Activated naive CD8-positive, alpha-beta T cell (primary cell): Measurements from ENCODE around the gene CLIC3.

Source experiments
- H3K27ac Mint-ChIP-seq: one replicate; pipeline ENCODE4 v1.8.0; 2021; ENCODE audit warnings: mixed read lengths
- H3K27me3 Mint-ChIP-seq: one replicate; pipeline ENCODE4 v1.8.0; 2021; ENCODE audit warnings: mixed read lengths
- H3K36me3 Mint-ChIP-seq: one replicate; pipeline ENCODE4 v1.8.0; 2021; ENCODE audit warnings: mixed read lengths
- H3K4me1 Mint-ChIP-seq: one replicate; pipeline ENCODE4 v1.8.0; 2021; ENCODE audit warnings: low read depth, mixed read lengths
- H3K4me3 Mint-ChIP-seq: one replicate; pipeline ENCODE4 v1.8.0; 2021; ENCODE audit warnings: mild to moderate bottlenecking, mixed read lengths
- H3K9me3 Mint-ChIP-seq: one replicate; pipeline ENCODE4 v1.8.0; 2021; ENCODE audit warnings: low read depth, mixed read lengths

Gene CLIC3

GRCh38 chr9:137025517-137025966 lies 29.2 kb upstream of the CLIC3 start:
- Mint-ChIP-seq H3K4me3 (no peak overlapping the region), H3K4me1 (peaks cover 20% of the 10 kb centered on the region), H3K9me3 (no peaks in the 10 kb centered on the region), H3K36me3 (no peaks in the 10 kb centered on the region), H3K27me3 (no peaks in the 10 kb centered on the region), H3K27ac (no peak overlapping the region)

- no peak overlapping the region for H3K27ac Mint-ChIP-seq
- H3K4me3 Mint-ChIP-seq = no peak overlapping the region
- H3K36me3 Mint-ChIP-seq = no peaks in the 10 kb centered on the region
- no peaks in the 10 kb centered on the region for H3K27me3 Mint-ChIP-seq
- H3K4me1 Mint-ChIP-seq = peaks cover 7% of the 10 kb centered on the region
- H3K9me3 Mint-ChIP-seq = no peaks in the 10 kb centered on the region
Measured at GRCh38 chr9:137023583-137023991, 27.2 kb upstream of the CLIC3 start.

DNA sequence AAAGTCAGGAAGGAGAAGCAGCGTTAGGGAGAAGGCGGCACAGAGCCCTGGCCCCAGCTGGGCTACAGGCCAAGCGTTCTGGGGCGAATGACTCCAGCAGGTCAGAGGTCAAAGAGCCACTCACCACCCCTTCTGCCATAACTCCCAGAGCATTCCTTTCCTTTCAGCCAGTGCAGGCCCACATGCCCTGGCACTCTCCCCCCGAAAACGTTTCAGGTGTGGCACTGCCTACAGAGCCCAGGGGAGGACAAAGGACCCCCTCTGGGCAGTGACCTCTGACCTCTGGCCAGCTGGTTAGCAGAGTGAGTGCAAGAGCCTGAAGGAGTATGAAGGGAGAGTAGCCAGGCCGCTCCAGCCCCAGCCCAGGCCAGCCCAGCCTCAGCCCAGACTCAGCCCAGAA lies 26.8 kb upstream of the CLIC3 start:
- Mint-ChIP-seq H3K4me3 (no peak overlapping the region), H3K36me3 (no peaks in the 10 kb centered on the region), H3K27me3 (no peaks in the 10 kb centered on the region), H3K27ac (no peak overlapping the region), H3K4me1 (peaks cover 7% of the 10 kb centered on the region), H3K9me3 (no peaks in the 10 kb centered on the region)

DNA sequence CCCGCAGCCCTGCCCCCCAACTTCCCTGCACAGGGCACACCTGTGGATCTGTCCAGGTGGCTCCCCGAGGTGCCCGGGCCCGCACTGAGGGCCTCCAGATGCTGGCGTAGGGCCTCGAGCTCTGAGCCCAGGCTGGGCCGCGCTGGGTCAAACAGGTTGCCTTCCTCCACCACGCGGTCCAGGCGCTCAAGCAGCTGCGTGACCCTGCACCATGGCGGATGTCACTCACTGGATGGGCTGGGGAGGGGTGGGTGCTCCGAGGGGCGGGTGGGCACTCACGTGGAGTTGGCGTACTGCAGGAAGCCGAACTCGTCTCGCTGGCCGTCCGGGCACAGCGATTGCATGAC lies 26.3 kb upstream of the CLIC3 start:
- Mint-ChIP-seq H3K4me1 (peaks cover 7% of the 10 kb centered on the region), H3K9me3 (no peaks in the 10 kb centered on the region), H3K36me3 (no peaks in the 10 kb centered on the region), H3K27ac (no peak overlapping the region), H3K27me3 (no peaks in the 10 kb centered on the region), H3K4me3 (no peak overlapping the region)

DNA sequence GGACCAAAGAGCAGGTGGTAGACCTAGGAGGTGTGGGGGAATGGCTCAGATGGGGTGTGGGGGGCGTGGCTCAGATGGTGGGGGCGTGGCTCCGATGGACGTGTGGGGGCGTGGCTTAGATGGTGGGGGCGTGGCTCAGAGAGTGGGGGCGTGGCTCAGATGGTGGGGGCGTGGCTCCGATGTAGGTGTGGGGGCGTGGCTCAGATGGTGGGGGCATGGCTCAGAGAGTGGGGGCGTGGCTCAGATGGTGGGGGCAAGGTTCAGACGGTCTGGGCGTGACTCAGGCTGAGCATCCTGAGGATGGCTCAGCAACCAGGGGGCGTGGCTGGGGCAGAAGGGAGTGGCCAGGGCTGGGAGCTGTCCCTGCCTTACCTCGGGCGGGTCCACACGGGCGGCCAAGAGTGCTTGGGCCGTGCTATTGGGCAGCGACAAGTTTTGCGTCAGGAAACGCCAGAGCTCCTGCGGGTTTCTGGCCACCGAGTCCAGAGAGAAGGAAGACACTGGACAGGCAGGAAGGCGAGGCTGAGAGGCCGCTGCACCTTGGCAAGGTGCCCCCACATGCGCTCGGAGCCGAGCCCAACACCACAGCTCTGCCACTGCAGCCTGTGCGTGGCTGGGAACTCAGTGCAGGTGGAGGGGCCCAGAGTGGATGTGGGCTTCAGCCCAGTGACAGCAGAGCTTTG lies 25.8 kb upstream of the CLIC3 start:
- H3K27me3 Mint-ChIP-seq = no peaks in the 10 kb centered on the region
- no peaks in the 10 kb centered on the region for H3K36me3 Mint-ChIP-seq
- no peak overlapping the region for H3K4me3 Mint-ChIP-seq
- H3K4me1 Mint-ChIP-seq = peaks cover 5% of the 10 kb centered on the region
- H3K9me3 Mint-ChIP-seq = no peaks in the 10 kb centered on the region
- H3K27ac Mint-ChIP-seq = no peak overlapping the region

DNA sequence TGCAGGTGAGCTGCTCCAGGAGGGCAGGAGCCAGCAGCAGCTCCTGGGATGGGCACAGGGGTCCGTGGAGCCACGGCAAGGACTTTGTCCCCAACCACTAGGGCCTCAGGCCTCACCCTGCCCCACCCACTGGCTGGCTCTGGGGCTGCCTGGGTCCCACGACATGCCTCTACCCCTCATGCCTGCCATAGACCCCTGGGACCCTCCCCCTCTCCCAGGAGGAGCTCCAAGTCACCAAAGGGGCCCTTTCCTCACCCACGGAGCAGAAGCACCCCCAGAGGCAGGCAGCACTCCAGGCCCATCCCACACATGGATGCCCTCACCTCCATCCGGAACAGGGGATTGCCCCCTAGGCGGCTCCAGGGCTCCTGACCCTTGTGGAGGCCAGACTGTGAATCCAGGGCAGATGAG lies 25.2 kb upstream of the CLIC3 start:
- Mint-ChIP-seq H3K4me3 (no peak overlapping the region), H3K27ac (no peak overlapping the region), H3K36me3 (no peaks in the 10 kb centered on the region), H3K27me3 (no peaks in the 10 kb centered on the region), H3K9me3 (no peaks in the 10 kb centered on the region), H3K4me1 (peaks cover 3% of the 10 kb centered on the region)

DNA sequence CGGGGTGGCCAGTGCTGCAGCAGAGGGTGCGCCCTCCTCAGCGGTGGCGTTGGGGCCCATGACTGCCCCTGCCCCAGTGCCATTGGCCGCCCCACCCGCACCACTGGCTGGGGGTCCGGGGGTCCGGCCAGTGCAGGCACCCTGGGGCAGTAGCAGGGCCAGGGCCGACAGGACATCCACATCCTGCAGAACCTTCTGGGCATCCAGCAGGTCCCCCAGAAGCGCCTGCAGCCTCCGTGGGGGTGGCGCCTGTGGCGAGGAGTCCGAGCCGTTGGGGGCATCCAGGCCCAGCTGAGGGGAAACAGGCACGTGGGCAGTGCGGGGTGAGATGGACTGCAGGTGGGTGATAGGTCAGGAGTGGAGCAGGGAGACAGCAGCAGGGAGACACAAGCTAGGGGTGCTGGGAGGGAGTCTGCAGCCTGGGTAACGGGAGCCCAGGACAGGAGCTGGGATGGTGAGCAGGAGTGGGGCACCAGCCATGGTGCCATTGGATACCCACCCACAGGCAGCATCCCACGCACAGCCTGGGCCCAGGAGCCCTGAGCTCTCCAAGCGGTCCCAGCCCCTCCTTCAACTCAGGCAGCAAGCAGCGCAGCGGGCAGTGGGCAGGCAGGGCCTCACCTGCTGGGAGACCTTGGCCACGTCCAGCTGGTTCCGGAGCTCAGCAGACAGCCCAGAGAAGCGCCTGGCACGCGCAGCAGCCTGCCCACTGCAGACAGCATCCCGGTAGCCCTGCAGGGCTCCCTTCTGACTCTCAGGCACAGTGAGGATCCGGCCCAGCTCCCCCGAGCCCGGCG lies 24.6 kb upstream of the CLIC3 start:
- Mint-ChIP-seq H3K4me1 (peaks cover 2% of the 10 kb centered on the region), H3K27ac (no peak overlapping the region), H3K9me3 (no peaks in the 10 kb centered on the region), H3K4me3 (no peak overlapping the region), H3K27me3 (no peaks in the 10 kb centered on the region), H3K36me3 (no peaks in the 10 kb centered on the region)

GRCh38 chr9:137019891-137020683 lies 23.7 kb upstream of the CLIC3 start:
- H3K36me3 Mint-ChIP-seq = no peaks in the 10 kb centered on the region
- H3K27ac Mint-ChIP-seq = no peak overlapping the region
- no peak overlapping the region for H3K4me3 Mint-ChIP-seq
- no peaks in the 10 kb centered on the region for H3K27me3 Mint-ChIP-seq
- no peaks in the 10 kb centered on the region for H3K9me3 Mint-ChIP-seq
- H3K4me1 Mint-ChIP-seq = no peaks in the 10 kb centered on the region

DNA sequence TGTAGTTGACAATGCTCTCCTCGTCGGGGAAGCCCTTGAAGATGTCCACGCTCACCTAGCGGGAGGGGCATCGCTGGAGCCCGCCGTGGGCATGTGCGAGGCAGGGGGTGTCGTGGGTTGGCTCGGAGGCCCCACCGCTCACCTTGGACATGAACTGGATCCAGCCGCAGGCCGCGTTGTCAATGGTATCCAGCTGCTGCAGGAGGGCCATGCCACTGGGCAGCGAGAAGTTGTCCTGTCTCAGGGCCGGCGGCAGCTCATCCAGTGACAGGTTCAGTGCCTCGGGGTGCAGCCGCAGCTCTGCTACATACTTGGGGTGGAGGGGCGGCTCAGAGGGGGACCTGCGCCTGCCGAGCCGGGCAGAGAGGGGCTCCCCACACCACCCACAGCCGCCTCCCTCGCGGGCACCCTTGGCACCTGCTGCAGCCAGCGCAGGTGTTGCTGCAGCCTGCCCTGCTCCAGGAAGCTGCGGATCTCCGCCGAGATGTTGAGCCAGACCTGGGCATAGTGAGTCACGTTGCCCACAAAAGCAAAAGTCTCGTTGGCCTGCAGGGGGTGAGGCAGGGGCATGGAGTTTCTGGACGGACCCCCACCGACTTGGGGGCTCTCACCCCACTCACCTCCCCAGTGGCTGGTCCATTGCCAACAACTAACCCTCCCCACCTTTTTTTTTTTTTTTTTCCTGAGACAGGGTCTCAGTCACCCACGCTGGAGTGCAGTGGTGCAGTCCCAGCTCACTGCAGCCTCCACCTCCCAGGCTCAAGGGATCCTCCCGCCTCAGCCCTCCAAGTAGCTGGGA lies 22.6 kb upstream of the CLIC3 start:
- no peaks in the 10 kb centered on the region for H3K27me3 Mint-ChIP-seq
- H3K36me3 Mint-ChIP-seq = no peaks in the 10 kb centered on the region
- no peak overlapping the region for H3K27ac Mint-ChIP-seq
- no peaks in the 10 kb centered on the region for H3K9me3 Mint-ChIP-seq
- H3K4me3 Mint-ChIP-seq = no peak overlapping the region
- H3K4me1 Mint-ChIP-seq = no peaks in the 10 kb centered on the region

GRCh38 chr9:137017791-137018497 lies 21.6 kb upstream of the CLIC3 start:
- no peaks in the 10 kb centered on the region for H3K27me3 Mint-ChIP-seq
- H3K36me3 Mint-ChIP-seq = no peaks in the 10 kb centered on the region

GRCh38 chr9:137017071-137017470 lies 20.7 kb upstream of the CLIC3 start:
- Mint-ChIP-seq H3K9me3 (no peaks in the 10 kb centered on the region), H3K27ac (no peak overlapping the region), H3K4me1 (no peaks in the 10 kb centered on the region), H3K4me3 (no peak overlapping the region), H3K27me3 (no peaks in the 10 kb centered on the region), H3K36me3 (no peaks in the 10 kb centered on the region)

More at GRCh38 chr9:137017791-137018497, 21.6 kb upstream of the CLIC3 start:
- Mint-ChIP-seq H3K4me3 (no peak overlapping the region), H3K9me3 (no peaks in the 10 kb centered on the region), H3K4me1 (no peaks in the 10 kb centered on the region), H3K27ac (no peak overlapping the region)

DNA sequence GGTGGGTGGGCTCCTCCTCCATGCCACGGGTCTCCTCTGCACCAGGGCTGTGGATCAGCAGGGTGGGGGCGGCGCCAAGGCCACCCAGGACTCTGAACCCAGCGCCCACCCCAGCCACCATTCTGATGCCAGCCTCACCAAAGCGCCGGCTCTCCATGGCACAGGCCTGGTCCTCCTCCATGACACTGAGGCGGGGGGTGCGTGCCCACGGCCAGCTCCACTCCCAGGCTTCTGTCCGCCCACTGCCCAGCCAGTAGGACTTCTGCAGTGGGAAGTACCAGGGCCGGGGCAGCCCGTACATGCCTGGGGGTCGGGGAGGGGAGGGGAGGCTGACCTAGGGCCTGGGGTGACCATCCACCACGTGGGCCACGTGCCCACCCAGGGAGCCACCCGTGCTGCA lies 20.1 kb upstream of the CLIC3 start:
- no peak overlapping the region for H3K27ac Mint-ChIP-seq
- H3K36me3 Mint-ChIP-seq = no peaks in the 10 kb centered on the region
- no peaks in the 10 kb centered on the region for H3K9me3 Mint-ChIP-seq
- H3K27me3 Mint-ChIP-seq = no peaks in the 10 kb centered on the region
- no peak overlapping the region for H3K4me3 Mint-ChIP-seq
- H3K4me1 Mint-ChIP-seq = no peaks in the 10 kb centered on the region

DNA sequence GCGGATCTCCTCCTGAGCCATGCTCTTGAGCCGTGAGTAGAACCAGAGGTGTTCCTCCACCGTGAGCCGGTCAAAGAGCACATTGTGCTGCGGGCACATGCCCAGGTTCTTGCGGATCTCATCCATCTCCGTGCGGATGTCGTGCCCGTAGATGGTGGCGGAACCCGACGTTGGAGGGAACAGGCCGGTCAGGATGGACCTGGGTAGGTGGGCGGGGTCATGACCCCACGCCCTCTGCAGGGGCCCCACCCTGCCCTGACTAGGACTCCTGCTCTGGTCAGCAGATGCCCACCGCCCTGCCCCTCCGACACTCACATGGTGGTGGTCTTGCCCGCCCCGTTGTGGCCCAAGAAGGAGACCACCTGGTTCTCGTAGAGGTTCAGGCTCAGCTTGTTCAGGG lies 19.6 kb upstream of the CLIC3 start:
- Mint-ChIP-seq H3K27ac (no peak overlapping the region), H3K36me3 (no peaks in the 10 kb centered on the region), H3K27me3 (no peaks in the 10 kb centered on the region), H3K9me3 (no peaks in the 10 kb centered on the region), H3K4me3 (no peak overlapping the region), H3K4me1 (no peaks in the 10 kb centered on the region)

- H3K27me3 Mint-ChIP-seq = no peaks in the 10 kb centered on the region
Measured at GRCh38 chr9:137015540-137015930, 19.2 kb upstream of the CLIC3 start.

More at GRCh38 chr9:137015540-137015930, 19.2 kb upstream of the CLIC3 start:
- H3K27ac Mint-ChIP-seq = no peak overlapping the region
- no peaks in the 10 kb centered on the region for H3K4me1 Mint-ChIP-seq
- H3K9me3 Mint-ChIP-seq = no peaks in the 10 kb centered on the region
- no peaks in the 10 kb centered on the region for H3K36me3 Mint-ChIP-seq
- H3K4me3 Mint-ChIP-seq = no peak overlapping the region
